ENCODE results near the gene MINDY3.

DNA sequence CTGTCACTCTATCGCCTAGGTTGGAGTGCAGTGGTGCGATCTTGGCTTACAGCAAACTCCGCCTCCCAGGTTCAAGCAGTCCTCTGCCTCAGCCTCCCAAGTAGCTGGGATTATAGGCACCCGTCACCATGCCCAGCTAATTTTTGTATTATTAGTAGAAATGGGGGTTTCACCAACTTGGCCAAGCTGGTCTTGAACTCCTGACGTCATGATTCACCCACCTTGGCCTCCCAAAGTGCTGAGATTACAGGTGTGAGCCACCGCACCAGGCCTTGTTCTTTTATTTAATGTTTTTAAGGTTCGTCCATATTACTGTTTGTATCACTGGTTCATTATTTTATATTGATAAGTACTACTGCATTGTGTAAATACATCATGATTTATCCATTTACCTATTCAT lies 130.4 kb downstream of the MINDY3 start:
- TF ChIP-seq, protein P1, sequence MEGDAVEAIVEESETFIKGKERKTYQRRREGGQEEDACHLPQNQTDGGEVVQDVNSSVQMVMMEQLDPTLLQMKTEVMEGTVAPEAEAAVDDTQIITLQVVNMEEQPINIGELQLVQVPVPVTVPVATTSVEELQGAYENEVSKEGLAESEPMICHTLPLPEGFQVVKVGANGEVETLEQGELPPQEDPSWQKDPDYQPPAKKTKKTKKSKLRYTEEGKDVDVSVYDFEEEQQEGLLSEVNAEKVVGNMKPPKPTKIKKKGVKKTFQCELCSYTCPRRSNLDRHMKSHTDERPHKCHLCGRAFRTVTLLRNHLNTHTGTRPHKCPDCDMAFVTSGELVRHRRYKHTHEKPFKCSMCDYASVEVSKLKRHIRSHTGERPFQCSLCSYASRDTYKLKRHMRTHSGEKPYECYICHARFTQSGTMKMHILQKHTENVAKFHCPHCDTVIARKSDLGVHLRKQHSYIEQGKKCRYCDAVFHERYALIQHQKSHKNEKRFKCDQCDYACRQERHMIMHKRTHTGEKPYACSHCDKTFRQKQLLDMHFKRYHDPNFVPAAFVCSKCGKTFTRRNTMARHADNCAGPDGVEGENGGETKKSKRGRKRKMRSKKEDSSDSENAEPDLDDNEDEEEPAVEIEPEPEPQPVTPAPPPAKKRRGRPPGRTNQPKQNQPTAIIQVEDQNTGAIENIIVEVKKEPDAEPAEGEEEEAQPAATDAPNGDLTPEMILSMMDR (conservative IDR thresholded peaks at IDR 0.05), result no peak
- TF ChIP-seq EZH2 (IDR thresholded peaks at IDR 0.05; ENCODE audit: low read depth), result no peak
